K562 (cell line): ENCODE results near the gene MKLN1.

Source experiments
- CTCF ChIP-seq, 3 experiments: IDR thresholded peaks in 2 of 3; conservative IDR thresholded peaks in 1 of 3; 2 replicates each; pipeline ENCODE4 v1.5.1; 2011 to 2012; ENCODE audit warnings: low read length in 3 of 3, mild to moderate bottlenecking in 3 of 3, control low read depth in 2 of 3, improper control_type of control experiment in 1 of 3, inconsistent platforms in 1 of 3, low read depth in 1 of 3, mixed read lengths in 1 of 3, moderate library complexity in 1 of 3; ENCODE audit not compliant: insufficient read depth in 2 of 3
- IRF9 ChIP-seq: fragments of 450-650 bp; IDR thresholded peaks from 2 replicates; pipeline ENCODE4 v1.6.1; 2016; ENCODE audit warnings: missing biosample characterization, missing genetic modification characterization
- MXI1 ChIP-seq: IDR thresholded peaks from 2 replicates; pipeline ENCODE4 v1.6.1; 2011; ENCODE audit warnings: low read depth, mild to moderate bottlenecking, improper control_type of control experiment, low read length
- POLR2A ChIP-seq: fragments of 450-650 bp; conservative IDR thresholded peaks from 2 replicates; pipeline ENCODE4 v1.6.1; 2016
- SAP30 ChIP-seq: fragments of 200-600 bp; sonication (generic); IDR thresholded peaks from 2 replicates; pipeline ENCODE4 v1.6.1; 2012; ENCODE audit warnings: borderline replicate concordance, low read depth, mild to moderate bottlenecking, moderate library complexity, low read length, control low read depth, inconsistent platforms; ENCODE audit not compliant: insufficient read depth, poor library complexity, severe bottlenecking
- SIN3A ChIP-seq, 2 experiments: fragments of 150-350 bp in 1 of 2; IDR thresholded peaks; 2 replicates each; pipeline ENCODE4 v1.6.1; 2011 to 2016; ENCODE audit warnings: borderline replicate concordance in 2 of 2, low read depth in 2 of 2, low read length in 2 of 2, mild to moderate bottlenecking in 2 of 2, moderate library complexity in 2 of 2; ENCODE audit not compliant: control insufficient read depth in 1 of 2
- ZNF140 ChIP-seq: fragments of 250-450 bp; sonication (Bioruptor Pico); IDR thresholded peaks from 2 replicates; pipeline ENCODE4 v1.8.0; 2021; ENCODE audit warnings: moderate library complexity, mild to moderate bottlenecking, inconsistent platforms
- ZNF354B ChIP-seq: fragments of 250-450 bp; sonication (Bioruptor Pico); IDR thresholded peaks from 2 replicates; pipeline ENCODE4 v1.4.0; 2020

GRCh38 chr7:131354390-131354789 lies 26.7 kb downstream of the MKLN1 start:
- no peak for TF ChIP-seq IRF9 (tag)
- no peak for TF ChIP-seq CTCF (IDR thresholded peaks at IDR 0.05 in 2 of 3, conservative IDR thresholded peaks at IDR 0.05 in 1 of 3; ENCODE audit: insufficient read depth in 2 of 3, low read depth in 1 of 3, low read length in 3 of 3)
- TF ChIP-seq ZNF354B (CRISPR knock-in tag): no peak
- no peak for TF ChIP-seq SIN3A (IDR thresholded peaks at IDR 0.05; ENCODE audit: borderline replicate concordance in 2 of 2, control insufficient read depth in 1 of 2, low read depth in 2 of 2, low read length in 2 of 2)
- no peak for TF ChIP-seq POLR2A
- TF ChIP-seq MXI1: no peak
- no peak for TF ChIP-seq SAP30
- no peak for TF ChIP-seq ZNF140 (CRISPR knock-in tag)
